ENCODE measurements around the gene OR4C11.

The OR4C11 gene

GRCh38 chr11:55607545-55607944 lies at the start of gene OR4C11:
Gene OR4C11 (minus strand): TSS chr11:55607645. CDS start chr11:55604373, 3,272 bp downstream.
- no peak for DNase-seq

GRCh38 chr11:55655096-55655495 lies 47.7 kb upstream of the OR4C11 start:
- DNase-seq = no peak

- no peak for DNase-seq
Observed at GRCh38 chr11:55652560-55652959, 45.1 kb upstream of the OR4C11 start.

- DNase-seq = no peak
Observed at GRCh38 chr11:55648027-55648426, 40.6 kb upstream of the OR4C11 start, which contains the start of gene OR4S2. Gene OR4S2 (plus strand): TSS chr11:55648327. CDS start chr11:55650904, 2,577 bp downstream.

GRCh38 chr11:55634813-55635212 lies 27.4 kb upstream of the OR4C11 start, which contains the start of gene OR4P4:
Gene OR4P4 (plus strand): TSS chr11:55635113.
- DNase-seq = no peak

- DNase-seq = no peak
Observed at GRCh38 chr11:55624531-55624930, 17.1 kb upstream of the OR4C11 start.

GRCh38 chr11:55572548-55572947 lies 34.9 kb downstream of the OR4C11 start:
- DNase-seq = no peak

GRCh38 chr11:55571828-55572227 lies 35.6 kb downstream of the OR4C11 start, which contains the start of gene OR4C16:
Gene OR4C16 (plus strand): TSS chr11:55572128. CDS start chr11:55572128, 0 bp downstream.
- DNase-seq = no peak

- DNase-seq = no peak
Observed at GRCh38 chr11:55554169-55554568, 53.3 kb downstream of the OR4C11 start, which contains the start of gene OR4C15. Gene OR4C15 (plus strand): TSS chr11:55554469. CDS start chr11:55554469, 0 bp downstream.
